ENCODE results near the gene ZMYND8. TPM values are rescaled to one million over a fixed set of nuclear protein-coding genes. Genes with fewer than 3 reads are reported as not detected.
A peak's percentile ranks its signal among the peaks of the same experiment; 100 is the strongest.
"Not testable (repeated sequence)": the region's sequence is repeated elsewhere in the genome, so short reads cannot be mapped to it uniquely, and the experiment has no call there.

Gene ZMYND8
- total RNA-seq, 1 experiment from 2014 or later: 10.2 TPM

- H3K36me3 ChIP-seq: peaks cover 72% of the 10 kb centered on the region
- no peak overlapping the region for H3K4me3 ChIP-seq
- no peak for DNase-seq
- H3K27me3 ChIP-seq: no peaks in the 10 kb centered on the region
- H3K9me3 ChIP-seq: no peaks in the 10 kb centered on the region
Measured at GRCh38 chr20:47244451-47244850, 112.0 kb downstream of the ZMYND8 start.

GRCh38 chr20:47243532-47244305 lies 112.8 kb downstream of the ZMYND8 start:
- H3K36me3 ChIP-seq: peaks cover 70% of the 10 kb centered on the region

DNA sequence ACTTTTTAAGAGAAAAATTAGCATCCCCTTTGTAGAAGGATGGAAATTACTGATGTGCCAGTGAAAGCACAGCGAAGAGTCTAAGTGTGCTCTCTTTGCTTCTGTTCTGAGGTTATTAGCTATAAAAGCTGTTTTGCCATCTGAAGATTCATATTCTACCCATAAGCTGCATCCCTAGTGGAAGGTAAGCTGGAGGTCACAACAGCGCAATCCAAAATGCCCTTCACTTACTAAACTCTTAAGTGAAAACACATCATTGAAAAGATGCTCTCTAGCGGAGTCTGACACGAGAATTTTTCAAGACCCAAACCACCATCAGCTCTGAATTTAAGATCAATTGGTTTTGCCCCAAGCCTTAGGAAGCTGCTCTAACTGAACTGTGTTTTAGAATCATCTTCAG lies 113.5 kb downstream of the ZMYND8 start:
- H3K9me3 ChIP-seq: no peaks in the 10 kb centered on the region
- H3K27me3 ChIP-seq: no peaks in the 10 kb centered on the region
- H3K4me3 ChIP-seq: no peak overlapping the region
- H3K36me3 ChIP-seq: peaks cover 68% of the 10 kb centered on the region
- no peak for DNase-seq

More at GRCh38 chr20:47243532-47244305, 112.8 kb downstream of the ZMYND8 start:
- DNase-seq: no peak
- H3K9me3 ChIP-seq: no peaks in the 10 kb centered on the region
- H3K4me3 ChIP-seq: no peak overlapping the region
- no peaks in the 10 kb centered on the region for H3K27me3 ChIP-seq

DNA sequence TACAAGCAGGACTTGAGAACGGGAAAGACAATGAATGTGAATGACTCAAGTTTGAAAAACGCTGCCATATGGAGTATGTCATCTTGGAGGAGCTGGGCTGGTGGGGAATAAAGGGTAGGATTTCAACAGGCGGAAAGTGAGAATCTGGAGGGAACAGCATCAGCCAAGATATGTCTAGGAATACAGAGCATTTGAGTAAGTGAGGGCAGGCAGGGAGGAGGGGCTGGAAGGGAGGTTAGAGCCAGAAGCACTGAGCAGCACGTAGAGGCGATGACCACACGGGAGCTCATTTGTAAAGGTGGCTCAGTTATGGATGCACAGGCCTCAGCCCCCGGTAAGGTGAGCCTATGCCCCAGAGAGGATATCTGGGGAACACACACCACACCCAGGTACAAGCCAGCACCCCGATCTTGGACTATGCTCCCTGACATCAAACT lies 115.1 kb downstream of the ZMYND8 start:
- Histone ChIP-seq H3K4me3 (no peak overlapping the region), H3K27me3 (no peaks in the 10 kb centered on the region), H3K36me3 (peaks cover 69% of the 10 kb centered on the region), H3K9me3 (no peaks in the 10 kb centered on the region)
- peak; percentile 76 for DNase-seq

- not testable (repeated sequence) for H3K4me3 ChIP-seq, H3K27me3 ChIP-seq, H3K9me3 ChIP-seq, DNase-seq
- H3K36me3 ChIP-seq: peaks cover 68% of the 10 kb centered on the region
Measured at GRCh38 chr20:47240096-47240495, 116.4 kb downstream of the ZMYND8 start.

DNA sequence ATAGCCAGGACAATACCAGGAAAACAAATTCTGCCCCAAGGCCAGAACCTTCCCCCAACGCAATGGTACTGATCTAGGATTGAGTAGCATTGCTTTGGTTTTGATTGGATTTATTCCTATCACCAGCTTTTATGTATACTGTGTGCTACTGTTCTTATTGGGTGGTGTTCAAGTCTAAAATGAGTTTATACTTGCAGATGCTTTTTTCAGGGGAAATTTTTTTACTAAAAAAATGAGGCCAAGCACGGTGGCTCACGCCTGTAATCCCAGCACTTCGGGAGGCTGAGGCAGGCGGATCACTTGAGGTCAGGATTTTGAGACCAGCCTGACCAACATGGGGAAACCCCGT lies 116.8 kb downstream of the ZMYND8 start:
- Histone ChIP-seq H3K9me3 (no peaks in the 10 kb centered on the region), H3K27me3 (no peaks in the 10 kb centered on the region), H3K4me3 (no peak overlapping the region), H3K36me3 (peaks cover 69% of the 10 kb centered on the region)
- no peak for DNase-seq

DNA sequence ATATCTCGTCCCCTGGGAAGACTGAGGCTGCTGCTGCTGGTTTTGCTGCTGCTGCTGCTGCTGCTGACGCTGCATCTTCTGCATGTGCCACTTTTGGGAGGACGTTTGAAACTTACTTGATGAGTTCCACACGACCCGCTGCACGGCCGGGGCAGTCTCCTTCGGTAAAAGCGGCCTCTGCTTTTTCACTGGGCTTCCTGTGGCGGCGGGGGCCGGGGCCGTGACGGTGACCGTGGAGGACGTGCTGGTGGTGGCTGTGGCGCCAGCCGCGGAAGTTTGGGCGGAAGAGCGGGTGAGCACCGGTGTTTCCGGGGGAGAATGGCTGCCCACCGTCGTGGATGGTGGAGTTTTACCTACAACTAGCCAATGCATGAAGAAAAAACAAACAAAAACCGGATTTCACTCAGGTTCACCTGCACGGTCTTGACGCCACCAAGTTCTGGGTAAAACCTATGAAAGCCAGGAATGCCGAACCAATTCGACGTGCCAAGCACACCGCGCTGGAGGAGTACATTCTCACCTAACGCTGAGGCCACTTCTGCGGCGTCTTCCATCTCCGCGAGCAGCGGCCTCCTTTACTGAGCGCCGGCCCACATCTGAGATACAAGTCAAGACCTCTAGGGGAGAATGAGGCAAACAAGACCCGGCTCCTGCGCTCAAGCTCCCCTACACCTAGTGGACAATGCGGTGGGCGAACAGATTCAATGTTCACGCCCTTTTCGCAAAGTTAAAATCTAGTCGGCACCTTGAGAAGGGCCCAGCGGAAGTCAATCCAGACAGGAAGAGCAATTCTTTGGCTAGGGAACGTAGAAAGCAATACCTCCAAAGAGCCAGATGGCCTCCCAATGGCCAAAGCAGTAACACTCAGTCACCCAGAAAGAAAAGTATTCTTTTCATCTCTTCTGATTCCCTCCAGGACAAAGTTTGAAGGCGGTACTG lies 117.5 kb downstream of the ZMYND8 start:
- Histone ChIP-seq H3K36me3 (peaks cover 69% of the 10 kb centered on the region), H3K9me3 (no peaks in the 10 kb centered on the region)
- DNase-seq: no peak

DNA sequence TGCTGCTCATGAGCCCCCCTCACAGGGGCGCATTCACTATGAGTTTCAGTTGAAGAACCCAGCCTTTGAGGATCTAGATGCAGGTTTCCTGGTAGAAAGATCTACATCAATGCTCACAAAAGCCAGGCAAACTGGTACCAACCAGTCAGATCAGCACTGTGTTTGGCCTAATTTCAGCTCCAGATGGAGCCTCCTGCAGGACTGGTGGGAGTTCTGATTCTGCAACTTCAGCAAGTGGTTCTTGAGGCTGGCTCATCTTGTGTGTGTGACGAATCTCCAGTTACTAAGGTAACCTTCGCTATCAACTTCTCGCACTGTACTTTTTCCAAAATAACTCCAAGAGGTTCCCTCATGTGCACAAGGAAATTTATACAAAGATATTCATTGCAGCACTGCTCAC lies 118.8 kb downstream of the ZMYND8 start:
- H3K27me3 ChIP-seq: no peaks in the 10 kb centered on the region
- H3K4me3 ChIP-seq: no peak overlapping the region
- H3K9me3 ChIP-seq: no peaks in the 10 kb centered on the region
- DNase-seq: no peak
- peaks cover 66% of the 10 kb centered on the region for H3K36me3 ChIP-seq

More for the DNA sequence above, 117.5 kb downstream of the ZMYND8 start:
- H3K4me3 ChIP-seq: no peak overlapping the region
- H3K27me3 ChIP-seq: no peaks in the 10 kb centered on the region

DNA sequence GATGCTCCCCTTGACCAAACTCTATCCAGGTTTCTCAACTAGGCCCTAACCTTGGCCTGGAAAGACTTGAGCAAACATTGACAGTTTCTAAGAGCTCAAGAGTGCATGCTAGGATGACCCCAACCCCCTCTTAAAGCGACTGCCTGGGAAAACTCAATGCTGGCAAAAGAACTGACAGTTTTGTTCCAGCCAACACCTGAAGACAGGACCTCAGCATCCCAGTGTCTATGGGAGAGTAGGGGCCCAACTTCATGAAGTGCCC lies 119.9 kb downstream of the ZMYND8 start:
- no peaks in the 10 kb centered on the region for H3K27me3 ChIP-seq
- peaks cover 67% of the 10 kb centered on the region for H3K36me3 ChIP-seq
- no peaks in the 10 kb centered on the region for H3K9me3 ChIP-seq
- H3K4me3 ChIP-seq: no peak overlapping the region
- DNase-seq: no peak

GRCh38 chr20:47235853-47236638 lies 120.5 kb downstream of the ZMYND8 start:
- Histone ChIP-seq H3K36me3 (peaks cover 72% of the 10 kb centered on the region), H3K4me3 (no peak overlapping the region), H3K27me3 (no peaks in the 10 kb centered on the region), H3K9me3 (no peaks in the 10 kb centered on the region)
- DNase-seq: no peak

- peaks cover 71% of the 10 kb centered on the region for H3K36me3 ChIP-seq
- H3K27me3 ChIP-seq: no peaks in the 10 kb centered on the region
- no peaks in the 10 kb centered on the region for H3K9me3 ChIP-seq
- DNase-seq: no peak
- H3K4me3 ChIP-seq: no peak overlapping the region
Measured at GRCh38 chr20:47235111-47235510, 121.4 kb downstream of the ZMYND8 start.

DNA sequence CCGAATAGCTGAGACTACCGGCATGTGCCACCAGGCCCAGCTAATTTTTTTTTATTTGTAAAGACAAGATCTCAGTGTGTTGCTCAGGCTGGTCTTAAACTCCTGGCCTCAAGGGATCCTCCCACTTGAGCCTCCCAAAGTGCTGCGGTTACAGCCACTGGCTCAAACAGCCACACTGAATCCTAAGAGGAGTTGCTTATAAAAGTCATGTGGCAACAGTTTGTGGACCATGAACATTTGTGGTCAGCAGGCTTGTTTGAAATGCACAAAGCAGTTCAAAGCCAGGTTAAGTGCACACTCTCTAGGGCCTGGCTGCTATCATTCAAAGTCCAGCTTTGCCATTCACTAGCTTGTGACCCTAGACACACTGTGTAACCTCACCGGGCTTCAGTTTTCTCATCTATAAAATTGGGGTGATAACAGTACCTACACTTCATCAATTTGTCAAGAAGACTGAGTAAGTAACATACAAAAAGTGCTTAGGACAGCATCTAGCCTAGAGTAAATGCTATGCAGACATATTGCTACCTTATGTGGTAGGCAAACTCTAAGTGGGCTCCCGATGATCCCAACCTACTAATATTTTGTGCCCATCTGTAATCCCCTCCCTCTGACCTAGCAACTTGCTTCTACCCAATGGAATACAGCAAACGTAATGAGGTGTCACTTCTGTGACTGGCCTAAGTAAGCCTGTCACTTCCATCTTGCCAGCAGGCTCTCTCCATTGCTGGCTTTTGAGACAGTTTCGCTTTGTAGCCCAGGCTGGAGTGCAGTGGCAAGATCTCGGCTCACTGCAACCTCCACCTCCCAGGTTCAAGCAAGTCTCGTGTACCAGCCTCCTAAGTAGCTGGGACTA lies 122.9 kb downstream of the ZMYND8 start:
- Histone ChIP-seq H3K27me3 (no peaks in the 10 kb centered on the region), H3K9me3 (no peaks in the 10 kb centered on the region), H3K4me3 (no peak overlapping the region), H3K36me3 (peaks cover 73% of the 10 kb centered on the region)
- no peak for DNase-seq

DNA sequence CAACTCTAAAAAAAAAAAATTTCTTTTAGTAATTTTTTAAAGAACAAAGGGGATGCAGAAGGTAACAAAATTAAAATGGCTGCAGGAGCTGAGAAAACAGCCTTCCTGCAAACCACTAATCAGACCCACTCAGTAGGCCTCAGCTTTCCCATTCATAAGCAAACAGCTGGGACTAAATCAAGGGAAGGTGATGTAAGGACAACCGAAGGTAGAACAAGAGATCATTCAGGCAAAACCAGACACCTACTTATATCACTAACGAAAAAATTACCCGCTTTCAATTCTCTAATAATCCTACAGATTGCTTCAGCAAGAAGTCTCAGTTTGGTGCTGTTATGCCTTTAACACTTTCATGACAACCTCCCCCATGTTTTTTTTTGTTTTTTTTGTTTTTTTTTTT lies 124.0 kb downstream of the ZMYND8 start:
- no peak overlapping the region for H3K4me3 ChIP-seq
- H3K27me3 ChIP-seq: no peaks in the 10 kb centered on the region
- DNase-seq: no peak
- H3K36me3 ChIP-seq: peaks cover 72% of the 10 kb centered on the region
- no peaks in the 10 kb centered on the region for H3K9me3 ChIP-seq

- Histone ChIP-seq H3K4me3 (no peak overlapping the region), H3K9me3 (no peaks in the 10 kb centered on the region), H3K36me3 (peaks cover 78% of the 10 kb centered on the region), H3K27me3 (no peaks in the 10 kb centered on the region)
- DNase-seq: no peak
Measured at GRCh38 chr20:47231382-47232039, 125.0 kb downstream of the ZMYND8 start.

GRCh38 chr20:47230811-47231256 lies 125.7 kb downstream of the ZMYND8 start:
- DNase-seq: no peak
- H3K36me3 ChIP-seq: peaks cover 74% of the 10 kb centered on the region
- H3K27me3 ChIP-seq: no peaks in the 10 kb centered on the region
- no peak overlapping the region for H3K4me3 ChIP-seq
- no peaks in the 10 kb centered on the region for H3K9me3 ChIP-seq

DNA sequence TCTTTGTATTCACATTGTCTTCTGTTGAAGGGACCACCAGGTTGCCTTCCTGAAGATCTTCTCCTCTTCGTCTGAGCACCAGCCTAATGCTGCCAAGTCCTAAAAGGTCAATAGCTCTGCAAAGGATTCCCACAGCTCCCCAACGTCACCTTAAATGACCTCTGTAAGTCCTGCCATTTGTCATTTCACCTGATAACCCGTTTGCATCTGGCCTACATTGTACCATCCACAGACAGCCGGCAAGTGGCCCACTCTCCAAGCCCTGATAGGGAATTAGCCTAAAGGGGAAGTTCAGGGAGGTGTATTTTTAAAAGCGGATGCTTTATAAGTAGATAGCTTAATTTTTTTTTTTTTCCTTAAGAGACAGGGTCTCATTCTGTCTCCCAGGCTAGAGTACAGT lies 127.8 kb downstream of the ZMYND8 start:
- Histone ChIP-seq H3K36me3 (peaks cover 71% of the 10 kb centered on the region), H3K4me3 (no peak overlapping the region), H3K27me3 (no peaks in the 10 kb centered on the region), H3K9me3 (no peaks in the 10 kb centered on the region)
- DNase-seq: no peak
